Measurements from ENCODE around the gene PARP6. TPM values are rescaled to one million over a fixed set of nuclear protein-coding genes. Genes with fewer than 3 reads are reported as not detected.

The PARP6 gene
- total and polyA plus RNA-seq, 7 donors: 46.1 to 83.2 (median 63.0) TPM

DNA sequence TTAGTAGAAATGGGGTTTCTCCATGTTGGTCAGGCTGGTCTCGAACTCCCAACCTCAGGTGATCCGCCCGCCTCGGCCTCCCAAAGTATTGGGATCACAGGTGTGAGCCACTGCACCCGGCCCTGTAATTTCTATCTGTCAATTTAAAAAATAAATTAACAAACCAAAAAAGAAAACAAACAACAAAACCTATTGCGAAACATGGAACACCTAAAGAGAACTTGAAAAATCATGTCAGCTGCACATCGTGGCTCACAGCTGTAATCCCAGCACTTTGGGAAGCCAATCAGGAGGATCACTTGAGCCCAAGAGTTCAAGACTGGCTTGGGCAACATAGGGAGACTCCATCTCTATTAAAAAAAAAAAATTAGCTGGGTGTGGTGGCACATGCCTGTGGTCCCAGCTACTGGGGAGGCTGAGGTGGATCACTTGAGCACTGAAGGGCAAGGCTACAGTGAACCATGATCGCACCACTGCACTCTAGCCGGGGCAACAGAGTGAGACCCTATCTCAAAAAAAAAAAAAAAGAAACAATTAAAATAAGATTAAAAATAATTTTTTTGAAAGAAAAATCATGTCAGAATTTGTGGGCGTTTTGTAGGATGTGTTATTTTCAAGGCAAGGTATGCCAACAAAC lies 19.6 kb downstream of the PARP6 start:
- Histone ChIP-seq H3K27ac (no peak overlapping the region), H3K9me3 (no peaks in the 10 kb centered on the region), H3K36me3 (ENCODE audit: insufficient read depth in 1 of 2, low read depth in 1 of 2) (peaks cover 22 to 100% of the 10 kb centered on the region in 2 donors), H3K4me1 (no peaks in the 10 kb centered on the region), H3K4me3 (no peak overlapping the region), H3K27me3 (ENCODE audit: insufficient read depth in 3 of 3, low read length in 2 of 3) (no peaks in the 10 kb centered on the region)
- ATAC-seq (no peak), DNase-seq (no peak)
- intact Hi-C loops (cut with DNase I): no loop called here
- WGBS, 3 donors: 93 to 95% (median 93%) methylated on average over 10 of the region's 10 CpGs
- TF ChIP-seq, protein P1, sequence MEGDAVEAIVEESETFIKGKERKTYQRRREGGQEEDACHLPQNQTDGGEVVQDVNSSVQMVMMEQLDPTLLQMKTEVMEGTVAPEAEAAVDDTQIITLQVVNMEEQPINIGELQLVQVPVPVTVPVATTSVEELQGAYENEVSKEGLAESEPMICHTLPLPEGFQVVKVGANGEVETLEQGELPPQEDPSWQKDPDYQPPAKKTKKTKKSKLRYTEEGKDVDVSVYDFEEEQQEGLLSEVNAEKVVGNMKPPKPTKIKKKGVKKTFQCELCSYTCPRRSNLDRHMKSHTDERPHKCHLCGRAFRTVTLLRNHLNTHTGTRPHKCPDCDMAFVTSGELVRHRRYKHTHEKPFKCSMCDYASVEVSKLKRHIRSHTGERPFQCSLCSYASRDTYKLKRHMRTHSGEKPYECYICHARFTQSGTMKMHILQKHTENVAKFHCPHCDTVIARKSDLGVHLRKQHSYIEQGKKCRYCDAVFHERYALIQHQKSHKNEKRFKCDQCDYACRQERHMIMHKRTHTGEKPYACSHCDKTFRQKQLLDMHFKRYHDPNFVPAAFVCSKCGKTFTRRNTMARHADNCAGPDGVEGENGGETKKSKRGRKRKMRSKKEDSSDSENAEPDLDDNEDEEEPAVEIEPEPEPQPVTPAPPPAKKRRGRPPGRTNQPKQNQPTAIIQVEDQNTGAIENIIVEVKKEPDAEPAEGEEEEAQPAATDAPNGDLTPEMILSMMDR (IDR thresholded peaks at IDR 0.05): no peak

GRCh38 chr15:72249142-72249810 lies 23.1 kb downstream of the PARP6 start:
- no peak overlapping the region for H3K4me3 ChIP-seq
- intact Hi-C loops (cut with DNase I): no loop called here
- H3K27me3 ChIP-seq (ENCODE audit: insufficient read depth in 3 of 3, low read length in 2 of 3): no peaks in the 10 kb centered on the region
- 82 to 90% (median 88%) methylated on average over 3 of the region's 3 CpGs for WGBS, 3 donors
- ATAC-seq (no peak), DNase-seq (no peak)
- H3K9me3 ChIP-seq: no peaks in the 10 kb centered on the region
- H3K4me1 ChIP-seq: no peaks in the 10 kb centered on the region
- no peak overlapping the region for H3K27ac ChIP-seq
- peaks cover 18 to 100% of the 10 kb centered on the region in 2 donors for H3K36me3 ChIP-seq (ENCODE audit: insufficient read depth in 1 of 2, low read depth in 1 of 2)
- TF ChIP-seq, protein P1 (IDR thresholded peaks at IDR 0.05): no peak

GRCh38 chr15:72248514-72248913 lies 23.8 kb downstream of the PARP6 start:
- H3K4me1 ChIP-seq: no peaks in the 10 kb centered on the region
- no peaks in the 10 kb centered on the region for H3K9me3 ChIP-seq
- intact Hi-C loops (cut with DNase I): no loop called here
- WGBS, 3 donors: 97 to 100% (median 98%) methylated on average over 1 of the region's 1 CpG
- no peak overlapping the region for H3K27ac ChIP-seq
- peaks cover 18 to 100% of the 10 kb centered on the region in 2 donors for H3K36me3 ChIP-seq (ENCODE audit: insufficient read depth in 1 of 2, low read depth in 1 of 2)
- ATAC-seq (no peak), DNase-seq (no peak)
- TF ChIP-seq, protein P1 (IDR thresholded peaks at IDR 0.05): no peak
- no peak overlapping the region for H3K4me3 ChIP-seq
- no peaks in the 10 kb centered on the region for H3K27me3 ChIP-seq (ENCODE audit: insufficient read depth in 3 of 3, low read length in 2 of 3)

DNA sequence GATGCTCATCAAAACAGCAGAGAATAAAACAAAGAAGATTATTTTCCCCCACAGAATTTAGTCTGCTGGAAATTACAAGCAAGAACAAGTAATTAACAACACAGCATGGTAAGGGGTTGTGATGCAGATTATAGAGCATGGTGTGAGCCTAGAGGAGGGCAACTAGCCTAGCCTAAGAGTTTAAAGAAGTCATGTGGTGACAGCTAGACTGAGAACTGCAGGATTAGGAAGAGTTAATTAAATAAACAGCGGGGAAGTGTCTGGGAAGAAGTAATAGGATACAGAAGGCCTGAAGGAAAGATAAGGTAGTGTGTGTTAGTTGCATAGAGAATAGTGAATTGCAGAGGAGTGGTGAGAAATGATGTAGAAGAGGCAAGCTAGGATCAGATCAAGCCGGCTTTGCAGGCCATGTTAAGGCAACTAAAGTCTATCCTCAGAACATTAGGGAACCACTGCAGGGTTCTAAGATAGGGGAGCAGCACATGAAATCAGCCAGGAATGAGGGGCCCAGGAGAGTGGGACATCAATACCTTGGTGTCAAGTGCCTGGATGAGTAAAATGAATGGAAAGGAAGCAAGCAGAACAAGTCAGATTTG lies 29.5 kb downstream of the PARP6 start:
- WGBS, 3 donors: 51 to 58% (median 57%) methylated on average over 2 of the region's 2 CpGs
- peaks cover 16 to 96% of the 10 kb centered on the region in 2 donors for H3K36me3 ChIP-seq (ENCODE audit: insufficient read depth in 1 of 2, low read depth in 1 of 2)

More for the DNA sequence above, 29.5 kb downstream of the PARP6 start:
- peaks cover under 1% of the 10 kb centered on the region for H3K4me1 ChIP-seq
- no peaks in the 10 kb centered on the region for H3K27me3 ChIP-seq (ENCODE audit: insufficient read depth in 3 of 3, low read length in 2 of 3)
- no peaks in the 10 kb centered on the region for H3K9me3 ChIP-seq
- no peak overlapping the region for H3K4me3 ChIP-seq
- no peak for ATAC-seq
- no peak for DNase-seq
- H3K27ac ChIP-seq: no peak overlapping the region
- TF ChIP-seq, protein P1 (IDR thresholded peaks at IDR 0.05): no peak
- intact Hi-C loops (cut with DNase I): no loop called here
